ENCODE measurements around the gene C1orf159. TPM values are rescaled to one million over a fixed set of nuclear protein-coding genes. Genes with fewer than 3 reads are reported as not detected.
A peak's percentile ranks its signal among the peaks of the same experiment; 100 is the strongest.

The C1orf159 gene
- total and polyA plus RNA-seq, 10 of the 15 experiments (the other 5 are each of a cell fraction or from before 2014, with no cell fraction given) = 0.11 to 23.4 (median 8.0) TPM

- no peak for TF ChIP-seq BRCA1 (IDR thresholded peaks at IDR 0.05; ENCODE audit: low read depth, low read length)
- TF ChIP-seq RFX5 (IDR thresholded peaks at IDR 0.05; ENCODE audit: low read depth, low read length) = no peak
- TF ChIP-seq, protein P1, sequence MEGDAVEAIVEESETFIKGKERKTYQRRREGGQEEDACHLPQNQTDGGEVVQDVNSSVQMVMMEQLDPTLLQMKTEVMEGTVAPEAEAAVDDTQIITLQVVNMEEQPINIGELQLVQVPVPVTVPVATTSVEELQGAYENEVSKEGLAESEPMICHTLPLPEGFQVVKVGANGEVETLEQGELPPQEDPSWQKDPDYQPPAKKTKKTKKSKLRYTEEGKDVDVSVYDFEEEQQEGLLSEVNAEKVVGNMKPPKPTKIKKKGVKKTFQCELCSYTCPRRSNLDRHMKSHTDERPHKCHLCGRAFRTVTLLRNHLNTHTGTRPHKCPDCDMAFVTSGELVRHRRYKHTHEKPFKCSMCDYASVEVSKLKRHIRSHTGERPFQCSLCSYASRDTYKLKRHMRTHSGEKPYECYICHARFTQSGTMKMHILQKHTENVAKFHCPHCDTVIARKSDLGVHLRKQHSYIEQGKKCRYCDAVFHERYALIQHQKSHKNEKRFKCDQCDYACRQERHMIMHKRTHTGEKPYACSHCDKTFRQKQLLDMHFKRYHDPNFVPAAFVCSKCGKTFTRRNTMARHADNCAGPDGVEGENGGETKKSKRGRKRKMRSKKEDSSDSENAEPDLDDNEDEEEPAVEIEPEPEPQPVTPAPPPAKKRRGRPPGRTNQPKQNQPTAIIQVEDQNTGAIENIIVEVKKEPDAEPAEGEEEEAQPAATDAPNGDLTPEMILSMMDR (IDR thresholded peaks at IDR 0.05 in 2 of 3, conservative IDR thresholded peaks at IDR 0.05 in 1 of 3; ENCODE audit: control insufficient read depth in 2 of 3, extremely low read depth in 1 of 3, insufficient read depth in 1 of 3, low read depth in 3 of 3, low read length in 3 of 3) = no peak
- TF ChIP-seq FOS (IDR thresholded peaks at IDR 0.05; ENCODE audit: borderline replicate concordance, extremely low read depth, insufficient read length) = no peak
- TF ChIP-seq ZNF274 (IDR thresholded peaks at IDR 0.05; ENCODE audit: insufficient read depth, insufficient read length) = no peak
- TF ChIP-seq E2F8 (IDR thresholded peaks at IDR 0.05; ENCODE audit: low read depth, partially characterized antibody) = no peak
- no peak for TF ChIP-seq NR2C2 (IDR thresholded peaks at IDR 0.05; ENCODE audit: borderline replicate concordance, control insufficient read depth, insufficient read length, low read depth)
- TF ChIP-seq BHLHE40 (IDR thresholded peaks at IDR 0.05; ENCODE audit: borderline replicate concordance in 1 of 2, low read depth in 2 of 2, low read length in 1 of 2) = peak in 1 of 2 experiments; percentile 44; a peak in 1 of 4 replicates
- TF ChIP-seq TARDBP (IDR thresholded peaks at IDR 0.05; ENCODE audit: borderline replicate concordance) = no peak
- no peak for TF ChIP-seq CHD4 (IDR thresholded peaks at IDR 0.05)
- no peak for TF ChIP-seq LARP7 (IDR thresholded peaks at IDR 0.05)
- TF ChIP-seq NFYB (IDR thresholded peaks at IDR 0.05; ENCODE audit: insufficient read depth, low read depth, low read length) = no peak
- TF ChIP-seq, protein P2, sequence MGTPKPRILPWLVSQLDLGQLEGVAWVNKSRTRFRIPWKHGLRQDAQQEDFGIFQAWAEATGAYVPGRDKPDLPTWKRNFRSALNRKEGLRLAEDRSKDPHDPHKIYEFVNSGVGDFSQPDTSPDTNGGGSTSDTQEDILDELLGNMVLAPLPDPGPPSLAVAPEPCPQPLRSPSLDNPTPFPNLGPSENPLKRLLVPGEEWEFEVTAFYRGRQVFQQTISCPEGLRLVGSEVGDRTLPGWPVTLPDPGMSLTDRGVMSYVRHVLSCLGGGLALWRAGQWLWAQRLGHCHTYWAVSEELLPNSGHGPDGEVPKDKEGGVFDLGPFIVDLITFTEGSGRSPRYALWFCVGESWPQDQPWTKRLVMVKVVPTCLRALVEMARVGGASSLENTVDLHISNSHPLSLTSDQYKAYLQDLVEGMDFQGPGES (IDR thresholded peaks at IDR 0.05) = no peak
- TF ChIP-seq GATAD2B (conservative IDR thresholded peaks at IDR 0.05; ENCODE audit: low read depth) = peak; percentile 98
- TF ChIP-seq ZNF592 (IDR thresholded peaks at IDR 0.05) = no peak
- 0 out of 2 replicates have a peak, but pooled peaks have one; percentile 25 for TF ChIP-seq NBN (IDR thresholded peaks at IDR 0.05)
- TF ChIP-seq SPI1 (IDR thresholded peaks at IDR 0.05; ENCODE audit: borderline replicate concordance, insufficient read depth, low read depth, low read length) = no peak
- TF ChIP-seq CBX5 (IDR thresholded peaks at IDR 0.05; ENCODE audit: low read depth) = no peak
- no peak for TF ChIP-seq CREB1 (IDR thresholded peaks at IDR 0.05; ENCODE audit: low read depth)
- no peak for TF ChIP-seq NFIC (IDR thresholded peaks at IDR 0.05; ENCODE audit: low read depth, low read length)
These were observed 42.2 kb upstream of the C1orf159 start (continued) for GRCh38 chr1:1157914-1158710.

Data from GM12878 (cell line).